ENCODE measurements around the gene PRPF19. TPM values are rescaled to one million over a fixed set of nuclear protein-coding genes. Genes with fewer than 3 reads are reported as not detected.
A peak's percentile ranks its signal among the peaks of the same experiment; 100 is the strongest.

The PRPF19 gene
- total RNA-seq, 3 donors from 2014 or later (not counting 1 experiment from before 2014, with no cell fraction given) = 61.0 to 69.7 (median 67.5) TPM

DNA sequence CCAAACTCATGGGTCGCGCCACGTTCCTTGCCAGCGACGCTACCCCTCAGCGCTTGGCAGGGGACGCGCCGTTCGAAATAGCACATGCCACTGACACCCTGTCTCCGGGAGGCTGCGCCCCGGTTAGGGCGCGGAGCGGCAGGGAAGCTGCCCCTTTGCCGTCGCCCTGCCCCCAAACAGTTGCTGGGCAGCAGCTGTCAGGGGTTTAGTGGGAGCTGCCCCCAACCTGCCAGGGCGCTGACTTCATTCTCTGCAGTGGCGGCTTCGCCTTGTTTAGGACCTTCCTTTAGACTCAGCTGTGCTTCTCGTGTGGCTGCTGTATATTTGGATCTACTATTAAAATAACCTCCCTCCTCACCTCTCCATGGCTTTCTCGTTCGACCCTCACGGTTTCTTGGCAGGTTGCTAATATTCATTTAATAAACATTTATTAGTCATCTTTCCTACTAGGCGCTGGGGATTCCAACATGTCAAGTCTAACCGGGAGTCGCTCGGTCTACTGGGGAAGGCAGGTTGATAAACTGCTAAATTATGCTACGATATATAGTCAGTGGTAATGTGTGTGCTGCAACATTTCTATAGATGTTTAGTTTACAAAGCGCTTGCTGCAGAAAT is 8.4 kb upstream of the PRPF19 start:
- DNase-seq (peak; percentile 41 to 65), ATAC-seq (peak; percentile 16 to 21 (median 17))
- Mint-ChIP-seq H3K36me3 (no peaks in the 10 kb centered on the region), H3K27me3 (ENCODE audit: low read depth in 2 of 2) (no peaks in the 10 kb centered on the region), H3K9me3 (no peaks in the 10 kb centered on the region), H3K4me1 (peaks cover 57 to 58% of the 10 kb centered on the region in 2 donors), H3K27ac (peak overlapping the region; percentile 92 to 96), H3K4me3 (peak overlapping the region; percentile 95)
- Histone ChIP-seq H3K36me3 (ENCODE audit: control insufficient read depth, insufficient read depth, low read length) (peaks cover 1% of the 10 kb centered on the region), H3K9me3 (ENCODE audit: control insufficient read depth, insufficient read depth, low read length) (no peaks in the 10 kb centered on the region), H3K27me3 (ENCODE audit: control insufficient read depth, insufficient read depth, low read length) (no peaks in the 10 kb centered on the region), H3K27ac (ENCODE audit: low read length) (peak overlapping the region; percentile 91), H3K4me3 (ENCODE audit: low read length) (peak overlapping the region; percentile 75), H3K4me1 (ENCODE audit: control insufficient read depth, insufficient read depth, low read length) (peaks cover 63% of the 10 kb centered on the region)
- WGBS (ENCODE audit: insufficient coverage) = 2% methylated on average over 30 of the region's 31 CpGs
- TF ChIP-seq CTCF (IDR thresholded peaks at IDR 0.05) = no peak
- intact Hi-C loops (cut with micrococcal nuclease) = loop anchor here (1.0 kb wide), 3 partner anchors 8 to 247 kb away; partner anchors contain the start of genes CCDC86, PRPF19 and VPS37C

DNA sequence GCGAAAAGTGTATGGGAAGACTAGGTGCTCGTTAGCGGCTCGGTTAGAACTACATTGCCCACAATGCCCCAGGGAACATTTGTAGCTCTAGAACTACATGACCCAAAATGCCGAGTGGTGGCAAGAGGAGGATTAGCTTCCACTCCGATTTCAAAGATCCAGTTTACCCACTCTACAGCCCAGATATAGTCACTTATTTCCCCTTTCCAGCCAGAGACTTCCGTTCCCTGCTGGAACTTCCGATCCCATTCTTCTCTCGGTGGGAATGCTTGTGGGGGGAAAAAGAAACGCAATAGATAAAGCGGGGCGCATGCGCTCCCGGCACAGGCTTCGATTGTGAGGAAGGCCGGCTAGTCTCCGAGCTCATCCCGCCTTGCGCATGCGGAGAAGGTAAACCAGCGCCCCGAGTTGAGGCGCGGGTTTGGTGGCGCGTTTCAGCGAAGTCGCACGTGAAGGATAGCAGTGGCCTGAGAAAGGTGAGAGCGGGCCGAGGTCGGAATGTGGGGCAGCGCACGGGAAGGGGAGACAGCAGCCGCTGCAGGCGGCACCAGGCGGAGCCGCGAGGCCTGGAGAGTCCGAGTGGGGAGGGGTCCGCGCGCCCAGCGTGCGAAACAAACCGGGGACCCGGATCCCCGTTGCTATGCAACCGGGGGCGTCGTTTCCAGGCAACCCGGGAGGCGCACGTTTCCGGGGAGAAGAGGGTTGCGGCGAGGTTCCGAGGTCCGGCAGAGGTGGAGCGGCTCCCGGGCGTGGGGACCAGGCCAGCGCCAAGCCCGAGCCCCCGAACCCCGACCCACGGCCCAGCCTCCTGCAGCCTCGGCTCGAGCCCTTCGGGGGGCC is 7.6 kb upstream of the PRPF19 start, which contains the start of gene TMEM109:
Gene TMEM109 (plus strand): TSS at position 366 of the 840 bp plus-strand sequence. CDS start 5,536 bp downstream, outside the sequence.
- Histone ChIP-seq H3K27ac (ENCODE audit: low read length) (peak within 1 kb of the TSS; percentile 91), H3K36me3 (ENCODE audit: control insufficient read depth, insufficient read depth, low read length) (no peaks in the 10 kb centered on the region), H3K4me1 (ENCODE audit: control insufficient read depth, insufficient read depth, low read length) (peaks cover 59% of the 10 kb centered on the region), H3K4me3 (ENCODE audit: low read length) (peak within 1 kb of the TSS; percentile 75), H3K27me3 (ENCODE audit: control insufficient read depth, insufficient read depth, low read length) (no peaks in the 10 kb centered on the region), H3K9me3 (ENCODE audit: control insufficient read depth, insufficient read depth, low read length) (no peaks in the 10 kb centered on the region)
- DNase-seq = peak; percentile 79 to 96
- peak within 1 kb of the TSS; percentile 99 for H3K4me3 Mint-ChIP-seq
- H3K36me3 Mint-ChIP-seq = no peaks in the 10 kb centered on the region
- H3K4me1 Mint-ChIP-seq = peaks cover 50 to 52% of the 10 kb centered on the region in 2 donors
- peak within 1 kb of the TSS; percentile 92 to 96 for H3K27ac Mint-ChIP-seq
- WGBS (ENCODE audit: insufficient coverage) = under 1% methylated on average over 68 of the region's 70 CpGs
- no peak for TF ChIP-seq CTCF (IDR thresholded peaks at IDR 0.05)
- no peaks in the 10 kb centered on the region for H3K27me3 Mint-ChIP-seq (ENCODE audit: low read depth in 2 of 2)
- peak; percentile 64 to 80 (median 69) for ATAC-seq
- intact Hi-C loops (cut with micrococcal nuclease) = no loop called here
- no peaks in the 10 kb centered on the region for H3K9me3 Mint-ChIP-seq

DNA sequence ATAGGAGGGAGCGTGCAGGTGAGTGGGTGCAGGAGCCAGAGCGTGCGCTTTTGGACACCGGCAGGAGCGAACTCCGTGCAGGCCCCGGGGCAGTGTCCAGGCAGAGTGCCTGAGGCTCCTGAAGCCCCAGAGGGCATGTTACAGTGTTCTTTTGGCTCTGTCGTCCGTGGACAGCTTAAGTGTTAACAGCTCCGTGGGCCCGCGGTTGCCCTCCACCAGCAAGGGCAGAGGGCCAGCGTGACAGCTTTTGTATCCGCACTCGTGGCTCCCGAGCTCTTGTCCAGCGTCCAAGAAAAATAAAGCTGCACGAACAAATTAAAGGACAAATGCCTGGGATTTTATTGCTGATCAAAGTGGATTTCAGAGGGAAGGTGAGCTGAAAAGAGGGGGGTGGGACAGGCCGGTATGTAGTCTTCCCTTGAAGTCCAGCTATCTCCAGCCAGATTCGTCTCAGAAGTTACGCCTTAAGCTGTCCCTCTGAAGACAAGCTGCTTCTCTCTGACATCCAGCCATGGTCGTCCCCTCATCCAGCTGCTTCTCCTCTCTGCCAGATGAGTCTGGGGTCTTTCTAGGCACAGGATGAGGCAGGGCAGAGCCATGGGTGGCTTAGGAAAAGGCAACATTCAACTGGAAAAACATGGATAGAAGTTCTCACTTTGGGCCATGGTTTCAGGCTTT is 6.6 kb upstream of the PRPF19 start:
- H3K27ac Mint-ChIP-seq = peak overlapping the region; percentile 92 to 96
- WGBS (ENCODE audit: insufficient coverage) = 95% methylated on average over 22 of the region's 22 CpGs
- Histone ChIP-seq H3K4me3 (ENCODE audit: low read length) (no peak overlapping the region), H3K9me3 (ENCODE audit: control insufficient read depth, insufficient read depth, low read length) (no peaks in the 10 kb centered on the region), H3K27ac (ENCODE audit: low read length) (peak overlapping the region; percentile 91), H3K36me3 (ENCODE audit: control insufficient read depth, insufficient read depth, low read length) (no peaks in the 10 kb centered on the region), H3K4me1 (ENCODE audit: control insufficient read depth, insufficient read depth, low read length) (peaks cover 59% of the 10 kb centered on the region), H3K27me3 (ENCODE audit: control insufficient read depth, insufficient read depth, low read length) (no peaks in the 10 kb centered on the region)
- H3K4me1 Mint-ChIP-seq = peaks cover 50 to 52% of the 10 kb centered on the region in 2 donors
- no peak for TF ChIP-seq CTCF (IDR thresholded peaks at IDR 0.05)
- peak overlapping the region; percentile 99 for H3K4me3 Mint-ChIP-seq
- intact Hi-C loops (cut with micrococcal nuclease) = no loop called here
- no peak for DNase-seq
- ATAC-seq = no peak
- no peaks in the 10 kb centered on the region for H3K36me3 Mint-ChIP-seq
- H3K27me3 Mint-ChIP-seq (ENCODE audit: low read depth in 2 of 2) = peaks cover 0 to 4% of the 10 kb centered on the region in 2 donors
- no peaks in the 10 kb centered on the region for H3K9me3 Mint-ChIP-seq

Measured in natural killer cell (primary cell).